NCI-H2227 (cell line): ENCODE measurements around the gene TPM4.
A peak's percentile ranks its signal among the peaks of the same experiment; 100 is the strongest.

Experiments
- DNase-seq: peaks from one replicate; lab custom pipeline; 2025; ENCODE audit not compliant: unreplicated experiment; lab: John Stamatoyannopoulos, UW

Gene TPM4

GRCh38 chr19:16041299-16041990 lies 34.9 kb upstream of the TPM4 start:
- peak; percentile 80 for DNase-seq

GRCh38 chr19:16041991-16042386 lies 34.3 kb upstream of the TPM4 start:
- DNase-seq = no peak

- DNase-seq = no peak
Observed at GRCh38 chr19:16042533-16043085, 33.7 kb upstream of the TPM4 start.

DNA sequence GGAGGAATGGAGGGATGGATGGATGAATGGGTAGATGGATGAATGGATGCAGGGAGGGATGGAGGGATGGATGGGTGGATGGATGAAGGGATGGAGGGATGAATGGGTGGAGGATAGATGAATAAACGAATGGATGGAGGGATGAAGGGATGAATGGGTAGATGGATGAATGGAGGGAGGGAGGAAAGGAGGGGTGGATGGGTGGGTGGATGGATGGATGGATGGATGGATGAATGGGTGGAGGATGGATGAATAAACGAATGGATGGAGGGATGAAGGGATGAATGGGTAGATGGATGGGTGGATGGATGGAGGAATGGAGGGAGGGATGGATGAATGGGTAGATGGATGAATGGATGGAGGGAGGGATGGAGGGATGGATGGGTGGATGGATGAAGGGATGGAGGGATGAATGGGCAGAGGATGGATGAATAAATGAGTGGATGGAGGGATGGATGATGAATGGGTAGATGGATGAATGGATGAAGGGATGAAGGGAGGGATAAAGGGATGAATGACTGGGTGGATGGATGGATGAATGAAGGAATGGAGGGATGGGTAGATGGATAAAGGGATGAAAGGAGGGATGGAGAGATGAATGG lies 33.0 kb upstream of the TPM4 start:
- DNase-seq = no peak

GRCh38 chr19:16044746-16045145 lies 31.5 kb upstream of the TPM4 start:
- DNase-seq = no peak

GRCh38 chr19:16045171-16045570 lies 31.1 kb upstream of the TPM4 start:
- no peak for DNase-seq

DNA sequence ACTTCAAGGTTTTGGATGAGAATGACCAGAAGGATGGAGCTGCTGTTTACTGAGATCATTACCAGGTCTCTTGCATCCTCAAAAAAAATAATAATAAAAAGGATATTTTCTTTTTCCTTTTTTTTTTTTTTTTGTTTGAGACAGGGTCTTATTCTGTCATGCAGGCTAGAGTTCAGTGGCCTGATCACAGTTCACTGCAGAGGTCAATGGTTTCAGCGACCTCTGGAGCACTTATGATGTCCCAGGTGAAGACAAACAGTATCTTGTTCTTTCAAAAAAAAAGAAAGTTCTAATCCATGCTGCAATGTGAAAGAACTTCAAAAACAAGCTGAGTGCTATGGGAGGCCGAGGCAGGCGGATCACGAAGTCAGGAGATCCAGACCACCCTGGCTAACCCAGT lies 30.4 kb upstream of the TPM4 start:
- DNase-seq = no peak

DNA sequence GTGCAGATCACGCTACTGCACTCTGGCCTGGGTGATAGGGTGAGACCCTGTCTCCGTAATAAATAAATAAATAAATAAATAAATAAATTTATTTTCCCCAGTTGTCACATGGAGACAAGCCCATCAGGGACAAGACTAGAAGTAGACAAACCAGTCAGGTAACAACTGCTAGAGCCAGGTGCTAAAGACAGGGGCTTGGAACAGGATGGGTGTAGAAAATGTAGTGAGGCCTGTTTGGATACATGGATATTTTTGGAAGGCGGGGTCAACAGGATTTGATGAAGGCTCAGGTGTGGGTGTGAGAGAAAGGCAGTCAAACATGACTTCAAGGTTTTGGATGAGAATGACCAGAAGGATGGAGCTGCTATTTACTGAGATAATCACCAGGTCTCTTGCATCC lies 27.7 kb upstream of the TPM4 start:
- no peak for DNase-seq

- no peak for DNase-seq
Observed at GRCh38 chr19:16051254-16052025, 24.9 kb upstream of the TPM4 start.

- no peak for DNase-seq
Observed at GRCh38 chr19:16052353-16052752, 23.9 kb upstream of the TPM4 start.

- no peak for DNase-seq
Observed at GRCh38 chr19:16057062-16057461, 19.2 kb upstream of the TPM4 start.

- DNase-seq = no peak
Observed at GRCh38 chr19:16060294-16060693, 16.0 kb upstream of the TPM4 start.

DNA sequence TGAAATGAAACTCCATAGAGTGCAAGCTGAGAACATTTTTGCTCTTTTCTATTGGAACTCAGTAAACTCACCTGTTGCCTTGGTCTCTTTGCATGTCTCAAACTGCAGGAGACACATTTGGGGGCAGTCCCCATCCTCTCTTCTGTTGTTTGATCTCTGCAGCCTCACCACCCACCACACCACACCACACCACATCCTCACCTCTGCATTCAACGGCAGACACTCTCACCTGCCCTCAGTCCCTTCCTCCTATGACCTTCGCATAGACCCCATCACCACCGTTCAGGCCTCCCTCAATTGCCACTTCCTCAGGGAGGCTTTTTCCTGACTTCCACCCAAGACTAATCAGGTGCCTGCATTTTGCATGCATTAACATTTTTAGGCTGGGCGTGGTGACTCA lies 14.4 kb upstream of the TPM4 start:
- no peak for DNase-seq

DNA sequence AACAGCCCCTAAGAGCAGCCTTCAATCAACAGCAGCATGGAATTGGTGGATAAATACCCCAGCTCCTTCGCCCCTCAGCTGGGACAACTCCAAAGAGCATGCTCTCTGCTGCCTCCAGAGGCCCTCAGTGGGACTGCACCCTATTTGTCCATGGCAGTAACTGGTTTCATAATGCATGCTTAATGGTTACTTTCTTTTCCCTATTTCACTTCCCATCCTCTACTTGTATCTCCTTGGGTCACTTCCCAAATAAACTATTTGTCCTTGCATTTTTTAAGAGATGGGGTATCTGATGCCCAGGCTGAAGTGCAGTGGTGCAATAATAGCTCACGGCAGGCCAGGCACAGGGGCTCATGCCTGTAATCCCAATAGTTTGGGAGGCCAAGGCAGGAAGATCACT lies 13.5 kb upstream of the TPM4 start:
- DNase-seq = peak; percentile 54

- DNase-seq = no peak
Observed at GRCh38 chr19:16064209-16064889, 11.9 kb upstream of the TPM4 start.

DNA sequence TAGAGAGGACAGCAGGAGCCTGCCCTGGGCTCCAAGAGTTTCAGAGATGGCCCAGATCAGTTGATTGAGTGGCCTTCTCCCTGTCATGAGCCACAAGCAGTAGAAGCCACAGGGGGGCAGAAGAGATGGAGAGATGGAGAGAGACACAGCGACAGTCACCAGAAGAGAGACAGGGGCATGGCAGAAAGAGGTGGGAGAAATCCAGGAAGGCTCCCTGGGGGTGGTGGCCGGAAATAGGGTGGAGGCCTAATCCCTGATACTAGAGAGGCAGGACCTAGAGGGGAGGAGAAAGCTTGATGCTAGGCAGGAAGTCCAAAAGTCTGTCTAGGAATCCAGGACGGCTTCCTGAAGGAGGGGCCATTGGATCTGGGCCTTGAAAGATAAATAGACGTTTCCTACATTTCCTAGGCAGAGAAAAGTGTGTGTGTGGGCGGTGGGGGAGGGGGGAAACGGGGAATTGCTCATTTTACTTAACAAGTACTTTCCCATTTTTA lies 9.6 kb upstream of the TPM4 start:
- no peak for DNase-seq

DNA sequence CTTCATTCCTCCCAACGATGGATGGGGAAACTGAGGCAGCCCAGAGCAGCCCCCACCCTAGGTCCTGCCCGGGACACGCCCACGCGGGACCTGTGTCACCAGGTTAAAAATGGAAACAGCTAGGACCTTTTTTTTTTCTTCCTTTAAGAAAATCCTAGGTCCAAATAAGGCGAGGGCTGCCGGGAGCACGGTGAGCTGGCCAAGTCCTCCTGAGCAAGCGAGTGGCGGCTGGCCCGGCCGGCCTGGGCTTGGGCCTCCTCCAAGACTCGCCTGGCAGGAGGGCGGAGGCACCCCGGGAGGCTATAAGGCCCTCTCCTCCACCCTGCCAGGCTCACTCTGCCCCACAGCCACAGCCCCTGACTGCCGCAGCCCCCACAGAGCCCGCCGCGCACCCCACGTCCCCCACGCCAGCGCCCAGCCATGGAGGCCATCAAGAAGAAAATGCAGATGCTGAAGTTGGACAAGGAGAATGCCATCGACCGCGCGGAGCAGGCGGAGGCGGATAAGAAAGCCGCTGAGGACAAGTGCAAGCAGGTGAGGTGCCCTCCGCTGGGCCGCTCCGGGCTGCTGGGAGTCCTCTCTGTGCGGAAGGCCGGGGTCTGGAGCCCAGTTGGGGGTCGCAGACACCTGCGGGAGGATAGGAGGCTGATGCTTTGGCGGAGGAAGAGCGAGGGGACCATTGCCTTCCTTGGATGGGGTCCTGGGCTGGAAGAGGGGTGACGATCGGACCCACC lies 8.9 kb upstream of the TPM4 start:
- DNase-seq = no peak

DNA sequence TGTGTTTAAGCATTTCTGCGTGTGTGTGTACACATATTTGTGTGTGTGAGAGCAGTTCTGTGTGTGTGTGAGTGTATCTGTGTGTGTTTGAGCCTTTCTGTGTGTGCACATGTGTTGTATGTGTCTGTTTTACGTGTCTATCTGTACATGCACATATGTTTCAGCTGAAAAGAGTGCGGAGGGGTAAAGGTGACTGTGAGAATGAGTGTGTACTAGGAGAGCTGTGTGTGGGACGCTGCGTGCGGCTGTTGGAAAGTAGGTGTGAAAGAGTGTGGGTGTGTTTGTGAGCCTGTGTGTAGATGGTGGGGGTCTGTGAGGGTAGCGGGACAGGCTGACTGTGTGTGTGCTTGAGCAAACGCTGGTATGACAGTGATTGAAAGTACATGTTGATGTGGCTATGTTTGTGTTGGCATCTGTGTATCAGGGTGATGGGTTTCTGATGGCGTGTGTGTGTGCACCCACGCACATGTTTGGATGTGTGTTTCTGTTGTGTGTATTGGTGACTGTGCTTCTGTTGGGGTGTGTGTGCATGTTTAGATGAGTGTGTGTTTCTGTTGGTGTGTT lies 7.5 kb upstream of the TPM4 start:
- no peak for DNase-seq

DNA sequence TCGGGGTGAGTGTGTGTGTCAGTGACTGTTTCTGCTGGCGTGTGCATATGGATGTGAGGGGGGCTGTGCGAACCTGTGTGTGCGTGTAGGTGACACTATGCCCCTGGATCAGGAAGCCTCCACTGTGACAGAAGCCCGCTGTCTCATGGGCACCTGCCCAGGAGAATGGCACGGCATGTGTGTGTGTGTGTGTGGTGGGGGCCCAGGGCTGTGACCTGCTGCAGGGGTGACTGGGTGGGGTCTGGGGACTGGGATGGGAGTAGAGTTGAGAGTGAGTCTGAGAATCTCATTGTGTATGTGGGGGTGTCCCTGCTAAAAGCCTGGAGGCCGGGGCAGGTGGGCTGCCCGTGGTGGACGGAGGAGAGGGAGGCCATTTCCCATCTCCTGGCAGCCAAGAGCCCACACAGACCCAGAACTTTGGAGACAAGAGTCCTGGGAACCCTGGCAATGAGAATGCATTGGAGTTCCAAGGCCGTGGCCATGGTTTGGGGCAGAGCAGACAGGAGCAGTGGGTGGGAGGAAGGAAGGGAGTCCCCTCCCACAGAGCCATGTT lies 6.4 kb upstream of the TPM4 start:
- no peak for DNase-seq
